Pulmonary artery endothelial cell (primary cell): ENCODE results near the gene MEN1. TPM values are rescaled to one million over a fixed set of nuclear protein-coding genes. Genes with fewer than 3 reads are reported as not detected.

ENCODE experiments used
- DNase-seq: peaks from one replicate; pipeline ENCODE4 v3.0.0-alpha.2; 2011; ENCODE audit warnings: low read depth, low spot score
- total RNA-seq: library from RNA; depleted of rRNA; stranded (reverse); fragments of >200 nt; gene quantifications from 2 replicates; pipeline ENCODE4 v1.2.3, GENCODE V29; 2014

The MEN1 gene
- total RNA-seq, 1 donor from 2014 or later: 17.0 TPM

DNA sequence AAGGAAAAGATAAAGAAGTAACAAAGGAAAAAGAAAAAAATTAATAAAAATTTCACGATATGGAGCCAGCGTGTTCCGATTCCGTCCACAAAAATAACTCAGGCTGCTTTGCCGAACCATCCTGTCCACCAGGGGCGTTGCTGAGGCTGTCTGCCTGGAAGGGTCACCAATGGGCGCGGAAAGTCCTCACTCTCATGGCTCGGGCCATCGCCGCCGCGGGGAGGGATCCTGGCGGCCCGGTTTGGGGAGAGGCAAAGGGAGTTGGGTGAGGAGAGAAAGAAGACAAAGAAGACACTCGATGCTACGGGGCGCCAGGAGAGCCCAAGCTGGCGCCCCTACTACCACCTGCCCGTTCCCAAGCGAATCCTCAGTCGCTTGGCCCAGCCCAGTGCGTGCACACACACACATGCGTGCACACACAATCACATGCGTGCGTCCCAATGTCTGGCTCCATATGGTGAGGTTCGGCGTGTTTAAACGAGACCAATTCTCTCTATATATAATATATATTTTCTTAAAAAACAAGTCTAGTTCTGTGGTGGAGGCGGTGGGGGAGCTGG lies 45.0 kb downstream of the MEN1 start:
- DNase-seq: no peak

DNA sequence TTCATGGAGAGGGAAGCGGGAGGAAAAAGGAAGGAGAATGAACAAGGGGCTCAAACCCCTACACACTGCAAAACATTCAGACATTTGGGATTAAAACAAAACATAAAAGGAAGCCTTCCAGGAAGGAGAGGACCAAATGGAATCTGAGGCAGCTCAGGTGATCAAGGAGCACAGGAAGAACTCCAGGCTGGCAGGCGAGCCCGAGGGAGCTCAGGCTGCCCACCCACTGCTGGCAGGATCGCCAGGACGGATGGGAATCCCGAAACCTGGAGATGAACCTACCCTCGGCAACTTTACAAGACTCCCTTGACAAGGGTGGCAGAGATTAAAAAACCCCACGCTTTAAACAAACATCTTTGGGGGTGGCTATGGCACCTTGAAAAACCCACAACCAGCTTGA lies 45.6 kb downstream of the MEN1 start:
- no peak for DNase-seq

DNA sequence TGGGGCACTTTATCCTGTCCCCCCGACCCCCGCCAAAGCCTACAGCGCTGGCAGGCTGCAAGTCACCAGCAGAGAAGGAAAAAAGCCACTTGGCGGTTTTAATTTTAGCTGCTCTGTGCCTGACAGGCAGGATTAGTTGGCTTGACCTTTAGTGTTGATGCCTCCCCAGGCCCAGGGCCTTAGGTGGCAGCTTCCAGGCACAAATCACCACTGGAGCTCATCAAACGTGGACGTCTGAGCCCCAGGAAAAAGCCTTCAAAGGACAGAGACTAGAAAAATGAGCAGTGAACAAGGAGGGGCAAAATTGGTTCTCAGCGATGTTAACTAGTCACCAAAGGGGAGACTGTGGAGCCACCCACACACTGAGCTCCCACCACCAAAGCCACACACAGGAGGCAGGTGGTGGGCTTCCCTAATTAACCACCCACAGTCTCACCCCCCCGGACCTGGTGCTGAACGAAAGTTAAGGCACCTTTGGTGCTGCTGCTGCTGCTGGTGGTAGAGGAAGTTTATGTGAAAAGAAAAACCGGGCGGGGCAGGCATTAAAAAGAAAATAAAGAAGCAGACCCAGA lies 46.2 kb downstream of the MEN1 start:
- no peak for DNase-seq

DNA sequence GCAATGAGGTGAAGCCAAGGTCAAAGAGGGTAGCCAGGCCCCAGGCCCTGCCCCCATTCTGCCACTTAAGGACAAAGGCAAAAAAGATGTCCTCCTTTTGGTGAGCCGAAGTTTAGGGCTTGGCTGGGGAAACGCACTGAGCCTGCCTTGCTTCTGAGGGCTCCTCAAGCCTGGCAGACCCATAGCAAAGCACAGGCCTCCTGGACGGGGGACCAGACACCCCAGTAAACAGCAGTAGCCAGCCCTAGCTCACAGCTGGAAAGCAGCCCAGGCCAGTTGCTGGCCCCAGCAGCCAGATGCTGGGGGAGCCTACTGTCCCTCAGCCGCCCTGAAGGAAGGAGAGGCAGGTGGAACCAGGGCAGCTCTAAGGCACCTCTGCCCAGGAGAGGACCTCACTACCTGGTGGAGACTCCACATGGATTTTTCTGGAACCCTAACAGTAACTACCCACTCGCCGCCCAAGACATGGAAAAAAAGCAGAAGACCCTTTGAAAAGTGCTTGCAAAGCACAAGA lies 46.8 kb downstream of the MEN1 start:
- no peak for DNase-seq

DNA sequence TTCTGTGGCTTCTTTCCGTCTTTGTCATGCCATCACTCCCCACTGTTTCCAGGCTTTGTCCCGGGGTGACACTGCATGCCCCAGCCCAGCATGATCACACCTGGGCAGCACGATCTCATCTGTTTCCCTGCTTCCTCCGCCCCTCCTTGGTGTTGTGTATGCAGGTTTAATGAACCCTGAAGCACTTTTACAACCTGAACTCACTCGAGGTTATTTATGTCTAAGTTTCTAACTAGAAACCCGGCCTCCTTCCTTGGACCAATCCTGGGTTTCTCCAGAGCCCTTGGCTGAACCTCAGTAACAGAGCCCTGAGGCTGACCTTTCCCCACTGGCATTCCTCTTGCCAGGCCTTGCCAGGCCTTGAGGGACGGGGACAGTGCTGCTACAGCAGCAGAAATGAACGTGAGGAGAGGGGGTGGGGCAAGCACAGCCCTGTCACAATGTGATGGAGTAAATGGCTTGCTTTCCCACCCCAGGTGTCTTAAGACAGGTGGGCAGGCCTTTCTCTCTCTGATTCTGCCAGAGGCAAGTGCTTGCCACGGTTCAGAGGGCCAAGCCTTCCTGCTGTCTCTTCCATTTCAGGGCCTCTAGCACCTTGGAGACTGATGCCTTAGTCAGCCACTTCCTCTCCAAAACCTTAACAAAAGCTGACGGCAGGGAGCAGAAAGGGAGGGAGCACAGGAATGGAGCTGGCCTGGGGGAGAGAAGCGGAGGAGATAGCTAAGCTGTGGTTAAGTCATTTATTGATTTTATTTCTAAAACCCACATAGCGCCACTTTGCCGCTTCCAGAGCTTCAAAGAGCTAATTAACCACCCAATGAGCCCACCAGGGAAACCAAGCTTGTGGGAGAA lies 47.5 kb downstream of the MEN1 start:
- DNase-seq: peak; percentile 53

DNA sequence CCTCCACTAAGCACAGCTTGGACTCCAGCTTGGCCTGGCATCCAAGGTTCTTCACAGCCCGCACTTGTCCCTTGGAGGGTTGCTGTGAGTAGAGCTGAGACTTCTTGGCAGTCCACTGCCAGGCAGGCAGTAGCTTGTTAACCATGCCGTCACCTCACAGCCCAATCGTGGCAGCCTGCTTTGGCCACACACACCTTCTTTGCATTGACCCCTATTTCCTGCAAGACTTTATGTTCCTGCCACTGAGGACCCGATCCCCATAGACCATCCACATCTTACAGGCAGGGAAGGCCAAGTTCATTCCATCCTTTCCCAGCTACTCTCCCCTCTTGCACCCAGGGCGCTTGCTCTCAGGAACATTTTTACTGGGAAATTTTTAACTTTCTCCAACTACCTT lies 48.1 kb downstream of the MEN1 start:
- DNase-seq: no peak

DNA sequence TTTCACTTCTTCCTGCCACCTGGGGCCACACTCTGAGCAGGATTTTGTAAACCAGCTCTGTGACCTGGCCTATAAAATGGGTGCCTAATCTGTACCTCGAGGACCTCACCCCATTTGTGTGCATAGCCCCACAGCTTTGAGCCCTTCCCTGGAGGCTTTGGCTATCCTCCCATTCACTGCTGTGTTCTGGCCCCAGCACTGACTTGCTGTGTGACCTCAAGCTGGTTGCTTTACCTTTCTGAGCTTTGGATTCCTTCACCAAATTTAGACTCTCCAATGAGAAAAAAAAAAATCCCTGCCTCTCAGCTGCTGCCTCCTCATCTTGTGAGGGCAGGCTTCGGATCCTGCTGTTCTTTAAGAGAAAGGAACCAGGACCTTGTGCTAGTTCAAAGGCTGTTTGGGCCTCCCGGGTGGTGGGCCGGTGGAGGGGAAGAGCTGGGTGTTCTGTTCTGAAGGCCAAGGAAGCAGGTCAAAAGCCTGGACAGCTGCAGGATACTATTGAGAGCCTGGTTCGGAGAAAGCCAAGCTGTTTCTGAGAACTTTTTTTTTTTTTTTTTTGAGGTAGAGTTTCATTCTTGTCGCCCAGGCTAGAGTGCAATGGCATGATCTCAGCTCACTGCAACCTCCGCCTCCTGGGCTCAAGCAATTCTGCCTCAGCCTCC lies 49.5 kb downstream of the MEN1 start:
- no peak for DNase-seq

DNA sequence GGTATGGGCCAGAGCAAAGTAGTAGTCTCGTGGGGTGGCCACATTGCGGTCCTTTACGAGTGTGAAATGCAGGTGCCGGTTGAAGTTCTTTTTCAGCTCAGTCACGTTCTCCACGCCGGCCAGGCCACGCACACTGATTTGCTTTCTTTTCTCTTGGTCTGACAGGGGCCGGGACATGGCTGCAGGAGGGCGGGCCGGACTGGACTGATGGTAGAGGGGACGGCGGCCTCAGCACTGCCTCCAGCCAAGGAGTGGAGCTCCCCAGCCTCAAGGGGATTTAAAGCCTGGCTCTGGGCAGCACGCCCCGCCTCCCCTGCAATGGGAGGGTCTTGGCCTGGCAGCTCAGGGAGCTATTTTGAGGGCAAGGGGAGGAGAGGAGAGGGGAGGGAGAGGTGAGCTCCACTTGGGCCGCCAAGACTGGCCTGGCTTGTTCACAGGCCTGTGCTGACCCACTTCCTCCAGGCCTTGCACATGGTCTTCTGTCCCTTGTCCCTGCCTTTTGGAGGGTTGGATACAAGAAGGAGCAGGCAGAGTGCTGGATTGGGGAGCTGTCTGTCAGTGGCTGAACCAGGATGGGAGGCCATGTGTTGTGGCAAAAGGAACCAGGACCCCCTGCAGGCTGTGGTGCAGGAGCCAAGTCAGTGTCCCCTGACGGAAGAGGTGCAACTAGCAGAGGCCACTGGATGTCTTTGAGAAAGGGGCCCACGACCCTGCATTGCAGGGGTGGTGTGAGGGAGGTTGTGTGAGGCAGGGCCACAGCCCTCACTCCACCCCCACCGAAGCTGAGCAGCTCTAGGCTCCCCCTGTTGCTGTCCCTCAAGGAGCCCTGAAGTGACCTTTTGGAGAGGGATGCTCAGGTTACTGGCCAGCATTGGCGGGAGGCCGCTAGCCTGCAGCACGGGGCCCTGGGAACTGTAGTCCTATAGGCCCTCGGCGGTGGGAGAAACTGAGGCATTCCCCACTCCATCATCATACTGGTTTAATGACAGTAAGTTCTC lies 50.3 kb downstream of the MEN1 start, which contains the start of gene PYGM:
Gene PYGM (minus strand): TSS at position 253 of the 998 bp plus-strand sequence. CDS start 76 bp downstream, at position 177.
- DNase-seq: no peak

DNA sequence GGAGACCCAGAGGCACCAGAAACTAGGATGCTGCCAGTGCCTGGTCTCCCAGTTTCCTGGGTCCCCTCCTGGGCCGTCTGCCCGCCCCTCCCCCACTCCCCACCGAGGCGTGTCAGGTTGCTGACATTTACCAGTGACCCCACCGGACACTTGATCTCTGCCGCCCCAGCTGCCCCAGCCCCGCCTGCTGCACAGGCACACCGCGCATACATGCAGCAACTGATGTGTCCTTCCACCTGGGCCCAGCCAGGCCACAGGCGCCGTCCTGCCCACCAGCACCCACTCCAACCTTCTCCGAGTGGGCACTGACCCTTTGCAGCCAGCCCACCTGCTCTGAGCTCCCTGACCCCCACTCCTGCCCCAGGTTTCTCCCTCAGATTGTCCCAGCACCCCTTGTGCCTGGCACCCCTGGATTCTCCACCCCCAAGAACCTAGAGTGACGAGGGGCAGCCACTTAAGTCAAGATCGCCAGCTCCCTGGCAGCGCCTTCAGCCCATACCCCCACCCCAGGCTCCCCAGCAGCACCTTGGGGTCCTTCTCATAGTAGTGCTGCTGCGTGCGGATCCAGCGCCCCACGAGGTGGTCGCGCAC lies 51.1 kb downstream of the MEN1 start:
- DNase-seq: no peak

DNA sequence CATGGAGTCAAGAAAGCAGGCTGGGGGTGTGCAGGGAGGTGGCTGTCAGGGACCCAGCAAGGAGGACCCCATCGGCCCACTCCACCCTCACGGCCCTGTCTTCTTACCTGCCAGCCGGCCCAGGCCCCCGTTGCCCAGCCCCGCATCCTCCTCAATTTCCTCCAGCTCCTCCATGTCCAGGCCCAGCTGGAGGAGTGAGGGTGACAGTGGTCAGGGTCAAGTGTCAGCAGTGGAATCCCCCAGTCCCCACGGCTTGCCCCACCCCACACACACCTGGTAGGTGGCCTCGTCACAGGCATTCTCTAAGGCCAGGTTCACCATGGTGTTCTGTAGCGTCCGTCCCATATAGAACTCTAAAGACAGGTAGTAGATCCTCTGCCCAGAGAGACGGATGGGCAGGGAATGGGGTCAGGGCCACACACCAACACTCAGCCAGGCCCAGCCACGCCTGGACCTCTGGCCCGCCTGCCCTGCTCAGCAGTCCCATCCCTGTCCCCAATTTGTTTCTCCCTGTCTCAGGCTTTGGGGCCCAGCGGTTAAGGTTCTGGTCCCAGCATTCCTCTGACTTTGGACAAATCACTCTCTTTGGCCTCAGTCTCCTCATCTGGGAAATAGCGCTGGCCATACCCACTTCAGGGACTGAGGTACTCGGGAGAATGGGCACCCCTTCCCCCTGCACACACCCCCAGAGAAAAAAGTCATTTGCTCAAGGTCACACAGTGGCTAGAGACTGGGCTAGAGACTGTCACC lies 51.8 kb downstream of the MEN1 start:
- DNase-seq: no peak

DNA sequence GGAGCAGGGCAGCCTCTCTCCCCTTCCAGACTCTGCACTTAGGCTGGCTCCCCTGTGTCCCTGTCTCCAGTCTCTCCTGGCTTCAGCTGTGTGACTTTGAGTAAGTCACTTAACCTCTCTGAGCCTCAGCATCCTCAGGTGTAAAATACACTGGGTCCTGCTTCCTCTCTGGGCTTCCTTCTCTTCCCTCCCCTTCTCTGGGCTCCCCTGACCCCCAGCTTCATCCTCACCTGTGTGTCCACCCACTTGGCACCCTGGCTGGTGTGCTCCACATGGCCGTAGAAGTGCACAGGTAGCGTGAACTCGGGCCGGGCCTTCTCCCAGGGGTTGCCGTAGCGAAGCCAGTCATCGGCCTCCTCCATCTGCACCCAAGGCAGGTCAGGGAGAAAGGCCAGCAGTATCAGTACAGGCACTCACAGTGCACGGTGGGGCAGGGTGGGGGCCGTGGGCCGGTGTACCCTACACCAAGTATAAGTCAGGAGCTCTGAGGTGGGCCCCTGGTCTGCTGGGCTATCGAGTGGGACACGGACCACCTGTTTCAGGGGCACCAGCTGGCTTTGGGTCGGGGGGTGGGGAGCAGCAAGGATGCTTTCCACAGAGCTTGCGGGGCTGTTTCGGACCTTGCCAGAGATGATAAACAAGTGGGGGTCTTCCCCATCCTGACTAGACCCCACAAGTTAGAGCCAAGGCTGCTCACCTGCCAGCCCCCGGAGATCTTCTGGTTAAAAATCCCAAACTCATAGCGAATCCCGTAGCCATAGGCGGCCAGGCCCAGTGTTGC lies 52.6 kb downstream of the MEN1 start:
- no peak for DNase-seq

DNA sequence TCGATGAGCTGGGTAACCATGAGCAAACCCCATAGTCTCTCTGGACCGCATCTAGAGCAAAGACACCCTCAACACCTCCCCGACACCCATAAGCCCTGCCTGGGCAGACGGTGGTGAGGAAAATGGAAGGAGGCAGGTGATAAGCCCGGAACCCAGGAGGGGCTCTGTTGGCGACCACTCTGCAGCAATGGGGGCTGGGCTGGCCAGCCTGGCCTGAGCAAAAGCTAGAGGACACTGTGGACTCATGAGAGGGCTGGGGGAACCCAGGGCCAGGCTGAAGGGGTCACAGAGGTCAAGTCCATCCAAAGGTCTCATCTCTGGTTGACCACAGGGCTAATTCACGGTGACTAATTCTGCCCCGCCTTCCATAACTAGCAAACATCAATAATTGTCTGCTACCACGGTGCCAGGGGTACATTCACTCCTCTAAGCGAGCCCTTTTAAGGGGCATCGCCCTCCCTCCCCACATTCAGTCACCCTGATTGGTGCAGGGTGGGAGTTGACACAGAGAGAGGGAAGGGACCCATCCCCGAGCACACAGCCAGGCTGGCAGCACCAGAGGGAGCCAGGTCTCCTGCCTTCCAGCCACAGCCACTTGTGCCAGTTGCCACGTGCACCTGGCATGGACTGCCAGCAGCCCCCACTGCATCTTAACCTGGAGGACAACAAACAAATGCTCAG lies 54.5 kb downstream of the MEN1 start:
- DNase-seq: no peak

DNA sequence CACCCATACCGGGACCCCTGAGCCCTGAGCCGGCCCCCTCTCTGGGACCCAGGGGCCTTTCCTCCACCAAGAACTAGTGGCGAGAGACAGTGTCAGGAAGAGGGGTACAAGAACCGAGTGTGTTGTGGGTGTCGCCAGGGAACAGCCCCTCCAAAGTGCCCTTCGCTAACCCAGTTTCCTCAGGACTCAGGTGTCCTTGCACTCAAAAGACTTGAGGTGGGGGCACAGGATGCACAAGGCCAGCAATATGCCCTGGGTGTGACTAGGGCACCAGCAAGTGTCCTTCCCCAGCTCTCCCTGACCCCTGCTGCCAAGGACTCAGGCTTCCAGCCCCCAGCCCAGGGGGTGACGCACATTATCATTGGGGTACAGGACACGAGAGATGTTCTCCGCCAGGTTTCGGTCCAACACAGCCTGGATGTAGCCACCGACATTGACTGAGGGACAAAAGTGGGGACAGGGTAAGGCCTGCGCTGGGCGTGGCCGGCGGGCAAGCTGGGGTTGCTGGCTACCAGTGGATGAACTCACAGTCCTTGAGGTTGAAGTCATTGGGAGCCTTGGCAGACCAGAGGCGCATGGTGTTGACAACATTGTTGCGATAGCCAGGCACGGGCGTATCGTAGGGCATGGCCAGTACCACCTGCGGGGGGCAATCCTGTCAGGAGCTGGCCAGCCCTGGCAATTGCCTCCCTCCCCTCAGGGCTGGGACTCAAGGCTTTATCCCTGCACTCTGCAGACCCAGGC lies 55.3 kb downstream of the MEN1 start:
- DNase-seq: no peak

DNA sequence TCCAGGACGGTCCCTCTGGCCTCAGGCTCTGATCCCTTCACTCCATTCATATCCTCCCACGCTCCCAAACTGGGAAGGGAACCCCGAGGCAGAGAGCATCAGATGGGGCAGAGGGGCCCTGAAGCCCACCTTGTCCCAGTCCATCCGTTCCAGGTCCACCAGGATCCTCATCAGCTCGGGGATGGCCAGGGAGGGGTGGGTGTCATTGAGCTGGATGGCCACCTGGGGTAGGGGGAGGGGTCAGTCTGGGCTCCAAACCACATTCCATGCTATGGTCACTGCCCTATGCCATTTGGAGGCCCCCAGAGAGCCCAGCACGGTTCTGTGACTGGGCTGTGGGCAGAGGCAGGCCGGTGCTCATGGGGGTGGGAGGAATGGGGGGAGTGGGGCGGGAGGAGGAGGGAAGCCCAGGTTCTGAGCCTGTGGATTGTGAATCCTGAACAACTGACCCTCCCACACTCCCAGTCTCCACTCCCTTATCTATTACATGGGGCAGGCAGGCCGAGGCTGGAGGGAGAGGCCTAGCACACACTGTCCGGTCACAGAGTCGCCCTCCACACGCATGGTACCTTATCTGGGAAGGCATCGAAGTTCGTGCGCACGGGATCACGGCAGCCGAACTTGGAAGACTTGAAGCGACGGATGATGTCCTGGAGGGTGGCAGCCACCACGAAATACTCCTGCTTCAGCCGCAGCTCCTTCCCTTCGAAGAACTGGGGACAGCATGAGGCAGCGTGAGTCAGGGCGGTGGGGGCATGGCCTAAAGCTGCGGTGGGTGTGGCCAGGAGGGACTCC lies 56.0 kb downstream of the MEN1 start:
- DNase-seq: no peak
